Gastrocnemius medialis (tissue), 4 donors: Measurements from ENCODE around the gene ZNF516.

Experiments
- POLR2A ChIP-seq, 2 donors: fragments of 450-650 bp; IDR thresholded peaks; one replicate each; pipeline ENCODE4 v1.6.1; 2017; ENCODE audit warnings: antibody characterized with exemption in 2 of 2, mild to moderate bottlenecking in 2 of 2, moderate library complexity in 2 of 2
- TF ChIP-seq, protein P1 (sequence below), 5 experiments: fragments of 450-650 bp in 3 of 5; fragments of 200-600 bp in 2 of 5; sonication (generic) in 2 of 5; IDR thresholded peaks in 4 of 5; conservative IDR thresholded peaks in 1 of 5; 1 replicate in 4 of 5; 2 replicates in 1 of 5; pipeline ENCODE4 v1.5.1; 2016 to 2019; ENCODE audit warnings: antibody characterized with exemption in 5 of 5, mild to moderate bottlenecking in 3 of 5, moderate library complexity in 3 of 5

DNA sequence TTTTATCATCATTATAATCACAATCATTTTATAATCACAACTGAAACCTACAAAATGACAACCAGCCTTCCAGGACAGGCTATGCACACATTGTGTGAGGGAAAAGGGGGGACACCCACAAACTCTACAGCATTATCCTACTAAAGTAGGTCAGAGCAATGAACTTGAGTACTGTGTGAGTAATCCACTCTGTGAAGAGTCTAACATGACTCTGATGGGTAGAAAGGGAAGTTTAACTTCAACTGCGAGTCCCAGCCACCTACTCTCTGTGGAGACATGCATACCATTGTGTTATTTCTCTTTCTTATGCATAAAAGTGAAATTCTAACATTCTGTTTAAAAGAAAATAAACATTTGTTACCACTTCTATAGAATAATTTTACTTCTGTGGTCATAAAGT, 177.9 kb downstream of the ZNF516 start:
- TF ChIP-seq, protein P1, sequence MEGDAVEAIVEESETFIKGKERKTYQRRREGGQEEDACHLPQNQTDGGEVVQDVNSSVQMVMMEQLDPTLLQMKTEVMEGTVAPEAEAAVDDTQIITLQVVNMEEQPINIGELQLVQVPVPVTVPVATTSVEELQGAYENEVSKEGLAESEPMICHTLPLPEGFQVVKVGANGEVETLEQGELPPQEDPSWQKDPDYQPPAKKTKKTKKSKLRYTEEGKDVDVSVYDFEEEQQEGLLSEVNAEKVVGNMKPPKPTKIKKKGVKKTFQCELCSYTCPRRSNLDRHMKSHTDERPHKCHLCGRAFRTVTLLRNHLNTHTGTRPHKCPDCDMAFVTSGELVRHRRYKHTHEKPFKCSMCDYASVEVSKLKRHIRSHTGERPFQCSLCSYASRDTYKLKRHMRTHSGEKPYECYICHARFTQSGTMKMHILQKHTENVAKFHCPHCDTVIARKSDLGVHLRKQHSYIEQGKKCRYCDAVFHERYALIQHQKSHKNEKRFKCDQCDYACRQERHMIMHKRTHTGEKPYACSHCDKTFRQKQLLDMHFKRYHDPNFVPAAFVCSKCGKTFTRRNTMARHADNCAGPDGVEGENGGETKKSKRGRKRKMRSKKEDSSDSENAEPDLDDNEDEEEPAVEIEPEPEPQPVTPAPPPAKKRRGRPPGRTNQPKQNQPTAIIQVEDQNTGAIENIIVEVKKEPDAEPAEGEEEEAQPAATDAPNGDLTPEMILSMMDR (IDR thresholded peaks at IDR 0.05 in 4 of 5, conservative IDR thresholded peaks at IDR 0.05 in 1 of 5), result no peak
- no peak for TF ChIP-seq POLR2A (IDR thresholded peaks at IDR 0.05)
